Fibroblast of pulmonary artery (primary cell): Measurements from ENCODE around the gene CPD.
"Not testable (repeated sequence)": the region's sequence is repeated elsewhere in the genome, so short reads cannot be mapped to it uniquely, and the experiment has no call there.

ENCODE experiments used
- DNase-seq: peaks from one replicate; pipeline ENCODE4 v3.0.0-alpha.2; 2010; ENCODE audit warnings: low read depth
- H3K4me3 ChIP-seq: replicated peaks from 2 replicates; pipeline ENCODE4 v1.5.1; 2011; ENCODE audit warnings: low read depth, mild to moderate bottlenecking, control low read depth, low read length, moderate library complexity
- TF ChIP-seq, protein P1 (sequence below): IDR thresholded peaks from 2 replicates; pipeline ENCODE4 v1.5.1; 2011; ENCODE audit warnings: mild to moderate bottlenecking, control low read depth, low read length, inconsistent platforms; ENCODE audit errors: missing control alignments

Gene CPD

DNA sequence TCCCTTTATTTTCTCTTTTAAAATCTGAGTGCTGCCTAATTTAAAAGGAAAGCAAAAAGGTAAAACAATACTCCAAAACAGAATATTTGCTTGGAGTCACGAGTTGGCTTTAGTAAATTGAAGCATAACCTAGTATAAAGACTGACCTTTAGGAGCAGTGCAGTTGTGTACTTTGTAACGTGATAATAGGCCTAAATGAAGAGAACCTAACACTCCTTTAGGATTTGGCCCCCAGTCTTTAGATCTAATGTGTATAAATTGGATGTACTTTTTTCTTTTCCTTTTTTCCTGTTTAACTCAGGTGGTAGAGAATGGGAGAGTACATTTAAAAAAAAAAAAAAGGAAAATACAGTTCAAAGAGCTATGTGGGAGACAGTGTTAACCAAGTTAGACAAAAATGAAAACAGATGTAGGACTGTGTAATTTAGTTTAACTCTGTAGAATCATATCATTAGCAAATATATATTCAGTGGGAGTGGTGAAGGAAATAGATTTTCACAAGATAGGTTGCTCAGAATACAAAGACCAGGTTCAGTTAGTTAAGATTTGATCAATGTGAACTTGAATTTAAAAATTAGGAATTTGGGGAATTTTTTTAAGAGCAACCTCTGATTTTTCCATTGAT, 16.8 kb downstream of the CPD start:
- H3K4me3 ChIP-seq, result no peak overlapping the region
- TF ChIP-seq, protein P1, sequence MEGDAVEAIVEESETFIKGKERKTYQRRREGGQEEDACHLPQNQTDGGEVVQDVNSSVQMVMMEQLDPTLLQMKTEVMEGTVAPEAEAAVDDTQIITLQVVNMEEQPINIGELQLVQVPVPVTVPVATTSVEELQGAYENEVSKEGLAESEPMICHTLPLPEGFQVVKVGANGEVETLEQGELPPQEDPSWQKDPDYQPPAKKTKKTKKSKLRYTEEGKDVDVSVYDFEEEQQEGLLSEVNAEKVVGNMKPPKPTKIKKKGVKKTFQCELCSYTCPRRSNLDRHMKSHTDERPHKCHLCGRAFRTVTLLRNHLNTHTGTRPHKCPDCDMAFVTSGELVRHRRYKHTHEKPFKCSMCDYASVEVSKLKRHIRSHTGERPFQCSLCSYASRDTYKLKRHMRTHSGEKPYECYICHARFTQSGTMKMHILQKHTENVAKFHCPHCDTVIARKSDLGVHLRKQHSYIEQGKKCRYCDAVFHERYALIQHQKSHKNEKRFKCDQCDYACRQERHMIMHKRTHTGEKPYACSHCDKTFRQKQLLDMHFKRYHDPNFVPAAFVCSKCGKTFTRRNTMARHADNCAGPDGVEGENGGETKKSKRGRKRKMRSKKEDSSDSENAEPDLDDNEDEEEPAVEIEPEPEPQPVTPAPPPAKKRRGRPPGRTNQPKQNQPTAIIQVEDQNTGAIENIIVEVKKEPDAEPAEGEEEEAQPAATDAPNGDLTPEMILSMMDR, result no peak

DNA sequence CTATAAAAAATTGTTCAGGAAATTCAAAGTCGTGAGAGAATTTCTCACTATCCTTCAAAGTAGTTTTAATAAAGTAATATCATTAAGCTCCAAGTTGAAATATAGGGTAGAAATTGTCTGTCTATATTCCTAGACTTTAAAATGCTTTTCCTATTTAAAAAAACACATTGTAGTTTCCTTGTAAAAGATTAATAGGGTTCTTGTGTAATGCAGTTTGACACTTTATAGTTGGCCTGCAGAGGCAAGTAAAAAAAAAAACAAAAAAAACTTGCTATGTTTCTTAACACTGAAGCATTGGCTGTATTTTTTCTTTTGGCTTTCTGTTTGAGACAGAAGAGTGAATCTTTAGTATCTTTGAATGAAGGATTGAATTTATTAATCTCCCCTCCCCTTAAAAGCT, 17.4 kb downstream of the CPD start:
- DNase-seq, result no peak
- TF ChIP-seq, protein P1, result no peak
- H3K4me3 ChIP-seq, result no peak overlapping the region

More for the DNA sequence above, 16.8 kb downstream of the CPD start:
- no peak for DNase-seq

GRCh38 chr17:30396612-30397011, 17.9 kb downstream of the CPD start:
- H3K4me3 ChIP-seq, result no peak overlapping the region
- TF ChIP-seq, protein P1, result no peak
- no peak for DNase-seq

DNA sequence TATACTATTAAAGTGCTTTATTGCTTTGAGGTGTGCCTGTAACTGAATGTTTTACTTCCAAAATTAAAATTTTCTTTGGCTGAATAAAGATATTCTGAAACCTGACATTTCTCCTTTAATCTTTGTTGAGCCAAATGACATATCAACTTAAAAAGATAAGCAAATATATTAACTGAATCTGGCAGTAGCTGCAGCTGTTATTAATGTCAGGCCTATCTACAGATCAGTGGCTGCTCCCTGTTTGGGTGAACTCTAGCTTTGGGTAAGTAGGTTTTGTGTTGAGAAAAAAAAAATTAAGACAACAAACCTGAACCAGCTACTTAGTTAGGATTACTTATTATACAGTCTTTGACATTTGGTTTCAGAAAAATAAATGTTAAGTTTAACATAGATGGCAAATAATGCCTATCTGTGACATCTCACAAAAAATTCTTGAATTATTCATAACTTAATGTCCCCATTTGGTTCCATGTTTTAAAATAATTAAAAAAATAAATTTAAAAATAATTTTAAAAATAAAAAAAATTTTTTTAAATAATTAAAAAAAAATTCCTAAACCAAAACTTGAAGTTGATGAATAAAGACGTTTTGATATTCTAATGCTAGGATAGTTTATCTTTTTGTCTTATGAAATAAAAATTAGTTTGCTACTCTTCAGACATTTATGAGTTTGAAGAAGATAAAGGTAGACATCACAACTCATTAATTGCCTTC, 19.8 kb downstream of the CPD start:
- TF ChIP-seq, protein P1, result no peak
- DNase-seq, result no peak
- H3K4me3 ChIP-seq, result no peak overlapping the region

DNA sequence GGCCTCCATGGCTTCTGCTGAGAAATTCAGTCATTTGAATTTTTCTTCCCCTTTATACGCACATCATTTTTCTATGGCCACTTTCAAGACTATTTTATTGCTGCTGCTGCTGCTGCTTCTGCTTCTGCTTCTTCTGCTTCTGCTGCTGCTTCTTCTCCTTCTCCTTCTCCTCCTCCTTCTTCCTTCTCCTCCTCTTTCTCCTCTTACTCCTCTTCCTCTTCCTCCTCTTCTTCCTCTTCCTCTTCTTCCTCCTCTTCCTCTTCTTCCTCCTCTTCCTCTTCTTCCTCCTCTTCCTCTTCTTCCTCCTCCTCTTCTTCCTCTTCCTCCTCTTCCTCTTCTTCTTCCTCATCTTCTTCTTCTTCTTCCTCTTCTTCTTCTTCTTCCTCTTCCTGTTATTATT, 22.4 kb downstream of the CPD start:
- DNase-seq, result no peak
- TF ChIP-seq, protein P1, result no peak
- H3K4me3 ChIP-seq, result no peak overlapping the region

- H3K4me3 ChIP-seq, result no peak overlapping the region
- TF ChIP-seq, protein P1, result no peak
These were observed 26.4 kb downstream of the CPD start for GRCh38 chr17:30405161-30405560.

DNA sequence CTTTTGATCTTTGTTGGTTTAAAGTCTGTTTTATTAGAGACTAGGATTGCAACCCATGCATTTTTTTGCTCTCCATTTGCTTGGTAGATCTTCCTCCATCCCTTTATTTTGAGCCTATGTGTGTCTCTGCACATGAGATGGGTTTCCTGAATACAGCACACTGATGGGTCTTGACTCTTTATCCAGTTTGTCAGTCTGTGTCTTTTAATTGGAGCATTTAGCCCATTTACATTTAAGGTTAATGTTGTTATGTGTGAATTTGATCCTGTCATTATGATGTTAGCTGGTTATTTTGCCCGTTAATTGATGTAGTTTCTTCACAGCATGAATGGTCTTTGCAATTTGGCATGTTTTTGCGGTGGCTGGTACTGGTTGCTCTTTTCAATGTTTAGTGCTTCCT, 31.9 kb downstream of the CPD start:
- not testable (repeated sequence) for H3K4me3 ChIP-seq, DNase-seq

More at GRCh38 chr17:30405161-30405560, 26.4 kb downstream of the CPD start:
- no peak for DNase-seq

GRCh38 chr17:30412008-30412496, 33.3 kb downstream of the CPD start:
- not testable (repeated sequence) for DNase-seq, H3K4me3 ChIP-seq
